Fibroblast of the aortic adventitia (primary cell): ENCODE data around the gene CALU. TPM values are rescaled to one million over a fixed set of nuclear protein-coding genes. Genes with fewer than 3 reads are reported as not detected.

Source experiments
- DNase-seq: peaks from one replicate; pipeline ENCODE4 v3.0.0-alpha.2; 2010; ENCODE audit warnings: low read depth
- H3K4me3 ChIP-seq: 2 replicates; pipeline ENCODE4 v1.5.1; 2011; ENCODE audit warnings: low read depth, mild to moderate bottlenecking, control low read depth, low read length, moderate library complexity
- total RNA-seq: library from RNA; depleted of rRNA; stranded (reverse); fragments of >200 nt; gene quantifications from 2 replicates; pipeline ENCODE4 v1.2.3, GENCODE V29; 2012; ENCODE audit warnings: low replicate concordance
- TF ChIP-seq, protein P1 (sequence below): IDR thresholded peaks from 2 replicates; pipeline ENCODE4 v1.5.1; 2011; ENCODE audit warnings: mild to moderate bottlenecking, low read length, control low read depth, inconsistent platforms; ENCODE audit not compliant: insufficient read depth

CALU gene
- total RNA-seq, 1 donor = 624 TPM

DNA sequence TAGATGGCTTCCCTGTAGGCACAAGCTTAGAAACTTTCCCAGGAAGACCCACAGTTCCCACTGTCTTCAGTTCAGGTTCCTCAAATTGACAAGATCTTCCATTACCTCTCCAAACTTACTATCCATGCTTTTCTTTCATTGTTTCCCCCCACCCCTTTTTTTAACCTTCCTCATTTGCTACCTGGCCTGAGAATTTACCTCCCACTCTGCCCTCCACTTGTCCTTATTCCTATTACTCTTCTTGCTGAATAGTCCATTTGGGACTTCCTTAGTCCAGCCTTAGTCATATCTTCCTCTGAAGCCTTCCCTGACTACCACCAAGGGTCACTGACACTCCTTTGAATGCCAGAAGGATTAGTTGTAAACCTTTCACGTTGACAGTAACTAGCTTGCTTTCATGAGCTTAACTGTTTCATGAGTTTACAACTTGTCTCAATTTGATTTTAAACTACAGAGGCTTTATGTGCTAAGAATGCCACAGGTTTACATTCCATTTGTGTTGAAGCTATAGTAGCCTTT, 1.2 kb upstream of the CALU start:
- TF ChIP-seq, protein P1, sequence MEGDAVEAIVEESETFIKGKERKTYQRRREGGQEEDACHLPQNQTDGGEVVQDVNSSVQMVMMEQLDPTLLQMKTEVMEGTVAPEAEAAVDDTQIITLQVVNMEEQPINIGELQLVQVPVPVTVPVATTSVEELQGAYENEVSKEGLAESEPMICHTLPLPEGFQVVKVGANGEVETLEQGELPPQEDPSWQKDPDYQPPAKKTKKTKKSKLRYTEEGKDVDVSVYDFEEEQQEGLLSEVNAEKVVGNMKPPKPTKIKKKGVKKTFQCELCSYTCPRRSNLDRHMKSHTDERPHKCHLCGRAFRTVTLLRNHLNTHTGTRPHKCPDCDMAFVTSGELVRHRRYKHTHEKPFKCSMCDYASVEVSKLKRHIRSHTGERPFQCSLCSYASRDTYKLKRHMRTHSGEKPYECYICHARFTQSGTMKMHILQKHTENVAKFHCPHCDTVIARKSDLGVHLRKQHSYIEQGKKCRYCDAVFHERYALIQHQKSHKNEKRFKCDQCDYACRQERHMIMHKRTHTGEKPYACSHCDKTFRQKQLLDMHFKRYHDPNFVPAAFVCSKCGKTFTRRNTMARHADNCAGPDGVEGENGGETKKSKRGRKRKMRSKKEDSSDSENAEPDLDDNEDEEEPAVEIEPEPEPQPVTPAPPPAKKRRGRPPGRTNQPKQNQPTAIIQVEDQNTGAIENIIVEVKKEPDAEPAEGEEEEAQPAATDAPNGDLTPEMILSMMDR = no peak
- no peak overlapping the region for H3K4me3 ChIP-seq
- peak; percentile 59 for DNase-seq

DNA sequence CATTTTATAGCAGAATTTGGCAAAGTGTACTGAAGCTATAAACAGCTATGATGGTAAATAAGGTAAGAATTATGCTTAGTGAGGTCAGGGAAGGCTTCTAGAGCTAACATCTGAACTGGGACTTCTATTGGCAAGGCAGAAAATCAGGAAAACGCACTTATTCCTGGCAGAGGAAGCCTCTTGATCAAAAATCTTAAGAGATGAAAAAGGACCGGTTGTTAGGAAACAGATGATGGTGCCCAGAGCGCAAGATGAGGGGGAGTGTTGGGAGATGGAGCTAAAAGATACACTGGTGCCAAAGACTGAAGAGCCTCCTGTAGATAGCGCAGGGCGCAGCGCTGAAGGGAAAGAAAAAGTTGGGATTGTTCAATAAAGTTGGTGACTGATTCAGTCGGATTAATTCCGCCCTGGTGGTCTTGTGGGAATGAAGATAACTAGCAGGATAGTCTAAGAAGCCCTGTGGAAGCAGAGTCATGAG, 550 bp upstream of the CALU start:
- TF ChIP-seq, protein P1 = no peak

DNA sequence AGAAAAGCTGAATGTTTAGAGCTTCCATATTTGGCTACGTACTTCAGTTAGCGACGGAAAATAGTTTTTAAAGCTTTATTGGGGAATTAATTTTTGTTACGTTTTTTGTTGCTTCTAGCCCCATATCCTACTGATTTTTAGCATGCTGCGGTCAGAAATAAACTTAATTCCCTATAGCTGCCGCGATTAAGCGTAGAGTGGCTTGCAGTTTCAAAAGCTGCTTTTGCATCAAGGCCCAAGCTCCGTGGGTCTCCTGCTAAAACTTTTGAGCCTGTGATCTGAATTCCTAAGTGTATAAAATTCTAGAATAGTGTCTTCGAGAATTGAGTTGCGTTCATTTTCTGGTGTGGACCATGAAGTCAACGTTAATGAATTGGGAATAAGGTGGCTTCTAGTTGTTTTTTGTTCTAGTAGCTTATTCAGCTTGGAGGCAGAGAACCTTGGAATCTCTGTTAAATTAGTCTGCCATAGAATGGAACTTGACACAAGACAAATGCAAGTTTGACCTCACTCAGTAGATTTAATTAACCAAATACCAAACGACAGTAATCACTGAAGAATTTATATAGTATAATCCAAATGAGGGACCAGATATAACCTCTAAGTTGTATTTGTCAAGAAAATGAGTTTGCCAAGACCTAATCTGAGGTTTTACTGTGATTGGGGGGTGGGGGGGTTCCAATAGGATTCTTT, 977 bp downstream of the CALU start:
- peak; percentile 23 for DNase-seq
- peak overlapping the region; percentile 94 for H3K4me3 ChIP-seq
- TF ChIP-seq, protein P1 = no peak

More for the DNA sequence above, 550 bp upstream of the CALU start:
- H3K4me3 ChIP-seq = peak overlapping the region; percentile 59
- peak; percentile 75 for DNase-seq

DNA sequence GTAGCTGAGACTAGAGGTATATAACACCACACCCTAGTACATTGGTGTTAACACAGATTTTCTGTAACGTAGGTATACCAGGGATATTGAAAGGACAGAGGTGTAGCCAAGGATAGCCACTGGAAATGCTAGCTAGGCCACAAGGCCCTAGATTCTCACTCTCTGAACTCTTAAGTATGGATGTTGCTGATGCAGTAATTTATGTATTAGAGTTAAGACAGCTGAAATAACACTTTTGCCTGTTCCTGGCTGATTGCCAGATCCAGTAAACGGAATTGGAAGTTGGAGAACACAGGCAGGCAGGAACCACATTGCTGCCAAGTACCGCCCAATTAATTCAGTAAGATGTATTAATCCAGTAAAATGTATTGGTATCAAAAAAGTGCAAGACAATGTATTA, 1.8 kb downstream of the CALU start:
- peak; percentile 66 for DNase-seq
- TF ChIP-seq, protein P1 = no peak
- H3K4me3 ChIP-seq = peak overlapping the region; percentile 94

DNA sequence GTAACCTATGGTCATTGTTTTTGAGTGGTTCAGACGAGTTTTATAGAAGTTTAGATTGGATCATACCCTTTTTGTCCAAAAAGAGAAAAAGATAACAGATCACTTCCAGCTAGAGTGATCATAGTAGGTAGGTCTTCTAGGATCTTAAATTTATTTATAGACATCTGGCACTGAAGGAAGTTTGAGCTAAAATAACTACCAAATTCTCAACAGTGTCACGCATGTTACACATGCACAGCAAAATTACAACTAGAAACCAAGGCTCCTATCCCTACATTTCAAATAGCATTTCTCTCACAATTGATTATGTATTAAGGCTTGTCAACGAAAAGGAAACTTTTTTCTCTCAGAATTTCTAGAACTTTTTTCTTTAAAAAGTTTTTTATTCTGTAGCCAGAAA, 2.3 kb downstream of the CALU start:
- DNase-seq = peak; percentile 34

DNA sequence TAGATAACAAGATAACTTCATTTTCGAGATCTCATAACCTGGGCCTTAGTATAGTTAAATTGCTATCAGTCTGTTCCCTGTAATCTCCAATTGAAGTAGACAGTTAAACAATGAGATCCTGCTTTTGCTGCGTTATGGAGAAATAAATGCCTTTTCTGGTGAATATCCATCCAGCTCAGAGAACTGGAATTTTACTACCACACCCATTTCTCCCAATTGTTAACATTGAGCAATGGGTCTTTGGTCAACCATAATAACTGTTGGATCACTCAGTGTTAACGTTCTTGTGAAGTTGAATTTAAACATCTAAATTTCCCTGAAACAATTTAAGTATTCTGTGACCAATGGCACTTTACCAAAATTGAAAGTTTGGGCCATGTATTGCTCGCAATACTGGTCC, 3.0 kb downstream of the CALU start:
- peak; percentile 95 for DNase-seq
- TF ChIP-seq, protein P1 = no peak
- peak overlapping the region; percentile 94 for H3K4me3 ChIP-seq

More for the DNA sequence above, 2.3 kb downstream of the CALU start:
- H3K4me3 ChIP-seq = peak overlapping the region; percentile 94
- TF ChIP-seq, protein P1 = no peak
